Activated naive CD4-positive, alpha-beta T cell treated with anti-CD3 and anti-CD28 coated beads, Interleukin-2, amount 10 ng/mL, durations not matched to agents 7 days and 5 days (primary cell): ENCODE results near the gene FADS3.

ENCODE experiments used
- CTCF ChIA-PET: fragments of 350-600 bp; sonication (Branson Sonifier 250); formaldehyde crosslinking; loops from one replicate; lab custom pipeline; 2021; ENCODE audit warnings: antibody characterized with exemption; lab: Charles Lee
- DNase-seq: peaks from one replicate; pipeline ENCODE4 v3.0.0-alpha.2; 2020
- H3K27ac Mint-ChIP-seq: one replicate; pipeline ENCODE4 v1.8.0; 2021; ENCODE audit warnings: mild to moderate bottlenecking, moderate library complexity, mixed read lengths
- H3K27me3 Mint-ChIP-seq: one replicate; pipeline ENCODE4 v1.8.0; 2021; ENCODE audit warnings: mild to moderate bottlenecking, mixed read lengths
- H3K36me3 Mint-ChIP-seq: one replicate; pipeline ENCODE4 v1.8.0; 2021; ENCODE audit warnings: mixed read lengths
- H3K4me1 Mint-ChIP-seq: one replicate; pipeline ENCODE4 v1.8.0; 2021; ENCODE audit warnings: mixed read lengths
- H3K4me3 Mint-ChIP-seq: one replicate; pipeline ENCODE4 v1.8.0; 2021; ENCODE audit warnings: mild to moderate bottlenecking, moderate library complexity, mixed read lengths
- H3K9me3 Mint-ChIP-seq: one replicate; pipeline ENCODE4 v1.8.0; 2021; ENCODE audit warnings: mixed read lengths

FADS3 gene

DNA sequence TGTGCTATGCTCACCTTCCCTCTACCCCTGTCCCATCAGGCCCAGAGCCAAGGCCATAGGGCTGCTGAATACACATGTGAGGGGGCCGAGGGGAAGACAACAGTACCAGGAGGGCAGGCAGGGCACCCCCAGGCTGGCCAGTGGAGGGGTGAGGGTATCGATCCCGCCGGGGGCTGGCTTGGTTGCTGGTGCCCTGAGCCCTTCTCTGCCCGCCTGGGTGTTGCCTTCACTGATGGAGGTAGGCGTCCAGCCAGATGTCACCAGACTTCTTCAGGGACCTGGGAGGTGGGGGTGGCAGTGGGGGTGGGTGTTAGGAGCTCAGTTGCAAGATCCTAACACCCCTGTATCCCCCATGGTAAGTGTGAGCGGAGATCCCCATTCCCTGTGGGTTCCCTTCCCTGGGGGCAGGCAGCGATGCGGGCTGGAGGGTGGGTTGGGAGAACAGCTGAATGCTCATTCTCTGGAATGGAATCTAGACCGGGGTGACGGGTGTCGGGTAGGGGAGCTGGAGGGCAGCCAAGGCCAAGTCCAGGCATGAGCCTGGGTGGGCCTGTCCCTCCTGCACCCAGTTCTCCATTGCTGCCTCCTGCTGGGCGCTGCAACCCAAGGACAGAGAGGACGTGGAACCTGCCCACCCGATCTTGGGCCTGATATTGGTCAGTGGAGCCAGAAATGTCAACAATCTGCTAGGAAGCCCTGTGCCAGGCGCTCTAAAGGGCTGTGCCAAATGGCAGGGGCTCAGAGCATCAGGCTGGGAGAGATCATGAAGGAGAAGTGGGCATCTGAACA, 17.6 kb downstream of the FADS3 start:
- CTCF ChIA-PET, result interaction anchor here (1.1 to 5.3 kb wide), 4 partner anchors 24 to 208 kb away, joined by 3 to 29 read pairs (median 4); no protein-coding TSS in a partner anchor
- peaks cover 46% of the 10 kb centered on the region for H3K27me3 Mint-ChIP-seq
- no peak for DNase-seq
- no peaks in the 10 kb centered on the region for H3K9me3 Mint-ChIP-seq
- H3K36me3 Mint-ChIP-seq, result no peaks in the 10 kb centered on the region
- peaks cover 3% of the 10 kb centered on the region for H3K4me1 Mint-ChIP-seq
- no peak overlapping the region for H3K4me3 Mint-ChIP-seq
- H3K27ac Mint-ChIP-seq, result no peak overlapping the region

DNA sequence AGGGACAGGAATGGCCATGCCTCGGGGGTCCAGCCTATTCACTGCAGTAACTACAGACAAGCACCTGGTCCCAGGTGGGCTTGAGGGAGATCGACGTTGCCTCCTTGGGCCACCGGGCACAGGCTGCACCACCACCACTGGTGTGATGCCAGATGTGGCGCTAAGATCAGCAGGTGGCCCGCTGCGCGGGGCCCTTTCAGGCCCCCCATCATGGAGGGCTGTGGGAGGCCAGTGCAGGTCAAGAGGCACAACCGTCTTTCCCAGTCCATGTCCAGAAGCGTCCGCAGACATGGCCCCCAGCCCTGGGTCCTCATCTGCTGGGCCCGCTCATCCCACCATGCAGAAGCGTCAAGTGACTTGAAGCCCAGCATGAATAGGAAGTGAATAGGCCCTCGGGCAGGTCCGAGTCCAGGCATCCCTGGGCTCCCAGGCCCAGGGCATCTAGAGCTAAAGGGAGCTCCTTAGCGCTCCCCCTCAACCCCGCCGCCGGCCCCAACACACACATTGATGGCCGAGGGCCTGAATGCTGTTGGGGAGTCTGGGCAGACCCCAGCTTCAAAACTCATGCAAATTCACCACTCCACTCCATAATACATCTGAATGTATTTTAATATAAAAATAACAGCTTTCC, 18.3 kb downstream of the FADS3 start:
- no peaks in the 10 kb centered on the region for H3K36me3 Mint-ChIP-seq
- no peak overlapping the region for H3K4me3 Mint-ChIP-seq
- H3K4me1 Mint-ChIP-seq, result peaks cover 3% of the 10 kb centered on the region
- H3K9me3 Mint-ChIP-seq, result no peaks in the 10 kb centered on the region
- no peak overlapping the region for H3K27ac Mint-ChIP-seq
- CTCF ChIA-PET, result interaction anchor here (0.6 to 5.3 kb wide), 7 partner anchors 23 to 235 kb away, joined by 3 to 31 read pairs (median 5); no protein-coding TSS in a partner anchor
- peaks cover 43% of the 10 kb centered on the region for H3K27me3 Mint-ChIP-seq
- no peak for DNase-seq

GRCh38 chr11:61871158-61871597, 20.2 kb downstream of the FADS3 start:
- peaks cover 3% of the 10 kb centered on the region for H3K4me1 Mint-ChIP-seq
- H3K4me3 Mint-ChIP-seq, result peak overlapping the region; percentile 55
- no peaks in the 10 kb centered on the region for H3K36me3 Mint-ChIP-seq
- no peaks in the 10 kb centered on the region for H3K9me3 Mint-ChIP-seq
- peaks cover 39% of the 10 kb centered on the region for H3K27me3 Mint-ChIP-seq
- peak; percentile 78 for DNase-seq
- H3K27ac Mint-ChIP-seq, result no peak overlapping the region
- CTCF ChIA-PET, result interaction anchor here (0.6 to 5.3 kb wide), 16 partner anchors 8 to 237 kb away, joined by 3 to 31 read pairs (median 5); no protein-coding TSS in a partner anchor

- H3K27ac Mint-ChIP-seq, result no peak overlapping the region
- peaks cover 39% of the 10 kb centered on the region for H3K27me3 Mint-ChIP-seq
- CTCF ChIA-PET, result interaction anchor here (0.6 to 5.3 kb wide), 15 partner anchors 8 to 237 kb away, joined by 3 to 31 read pairs (median 5); no protein-coding TSS in a partner anchor
- no peak overlapping the region for H3K4me3 Mint-ChIP-seq
- peaks cover 4% of the 10 kb centered on the region for H3K36me3 Mint-ChIP-seq
- H3K9me3 Mint-ChIP-seq, result no peaks in the 10 kb centered on the region
- no peak for DNase-seq
- peaks cover 3% of the 10 kb centered on the region for H3K4me1 Mint-ChIP-seq
These were observed 20.8 kb downstream of the FADS3 start for GRCh38 chr11:61870541-61871031.

DNA sequence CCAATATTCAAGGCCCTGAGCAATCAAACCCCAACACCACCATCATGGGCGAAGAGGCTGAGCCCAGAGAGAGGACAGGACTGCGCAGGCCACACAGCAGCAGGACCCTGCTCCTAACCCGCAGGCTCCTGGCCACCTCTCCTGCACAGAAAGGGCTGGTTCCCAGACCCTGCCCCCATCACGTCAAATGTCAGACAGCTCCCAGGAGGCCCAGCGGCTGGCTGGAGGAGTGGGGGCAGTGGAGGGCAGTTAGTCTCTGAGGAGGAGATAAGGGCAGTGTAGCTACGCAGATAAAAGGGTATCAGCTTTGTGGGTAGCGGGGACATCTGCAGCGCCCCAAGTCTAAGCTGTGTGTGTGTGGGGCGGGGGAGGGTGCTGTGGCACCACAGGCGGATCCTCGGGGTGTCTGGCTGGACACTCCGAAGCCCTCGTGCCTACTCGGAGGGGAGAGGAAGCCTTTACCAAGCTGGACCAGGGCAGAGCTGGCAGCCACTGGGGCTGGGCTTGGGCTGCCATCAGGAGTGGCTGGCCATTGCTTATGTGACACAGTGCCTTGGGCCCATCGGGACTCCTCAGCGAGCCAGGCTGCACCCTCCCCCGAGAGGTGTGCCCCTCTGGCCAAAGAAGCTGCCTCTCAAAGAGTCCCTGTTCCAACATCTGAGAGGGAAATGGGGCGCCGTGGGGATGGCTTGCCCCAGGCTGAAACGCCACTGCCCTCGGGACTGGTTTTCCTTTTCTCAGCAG, 21.5 kb downstream of the FADS3 start:
- H3K36me3 Mint-ChIP-seq, result peaks cover 7% of the 10 kb centered on the region
- peaks cover 39% of the 10 kb centered on the region for H3K27me3 Mint-ChIP-seq
- peaks cover 3% of the 10 kb centered on the region for H3K4me1 Mint-ChIP-seq
- CTCF ChIA-PET, result interaction anchor here (1.0 to 5.3 kb wide), 13 partner anchors 9 to 238 kb away, joined by 3 to 31 read pairs (median 6); no protein-coding TSS in a partner anchor
- no peak overlapping the region for H3K4me3 Mint-ChIP-seq
- no peak overlapping the region for H3K27ac Mint-ChIP-seq
- no peaks in the 10 kb centered on the region for H3K9me3 Mint-ChIP-seq
- DNase-seq, result no peak

DNA sequence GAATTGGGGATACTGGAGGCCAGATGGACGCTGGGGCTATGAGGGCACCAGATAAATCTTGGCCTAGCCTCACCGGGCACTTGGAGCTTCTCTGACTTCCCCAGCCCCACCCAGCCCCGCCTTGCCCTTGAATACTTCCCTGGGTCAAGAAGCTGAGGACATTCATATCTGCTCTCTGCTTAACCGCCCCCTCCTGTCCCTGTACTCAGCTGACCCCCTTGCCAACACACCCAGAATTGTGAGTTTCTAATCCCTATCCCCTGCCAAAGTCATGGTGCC, 22.0 kb downstream of the FADS3 start:
- CTCF ChIA-PET, result interaction anchor here (1.0 to 5.3 kb wide), 6 partner anchors 10 to 238 kb away, joined by 4 to 31 read pairs (median 11); no protein-coding TSS in a partner anchor
- peaks cover 39% of the 10 kb centered on the region for H3K27me3 Mint-ChIP-seq
- no peak overlapping the region for H3K4me3 Mint-ChIP-seq
- H3K4me1 Mint-ChIP-seq, result peaks cover 3% of the 10 kb centered on the region
- DNase-seq, result no peak
- peaks cover 11% of the 10 kb centered on the region for H3K36me3 Mint-ChIP-seq
- H3K9me3 Mint-ChIP-seq, result no peaks in the 10 kb centered on the region
- H3K27ac Mint-ChIP-seq, result no peak overlapping the region

DNA sequence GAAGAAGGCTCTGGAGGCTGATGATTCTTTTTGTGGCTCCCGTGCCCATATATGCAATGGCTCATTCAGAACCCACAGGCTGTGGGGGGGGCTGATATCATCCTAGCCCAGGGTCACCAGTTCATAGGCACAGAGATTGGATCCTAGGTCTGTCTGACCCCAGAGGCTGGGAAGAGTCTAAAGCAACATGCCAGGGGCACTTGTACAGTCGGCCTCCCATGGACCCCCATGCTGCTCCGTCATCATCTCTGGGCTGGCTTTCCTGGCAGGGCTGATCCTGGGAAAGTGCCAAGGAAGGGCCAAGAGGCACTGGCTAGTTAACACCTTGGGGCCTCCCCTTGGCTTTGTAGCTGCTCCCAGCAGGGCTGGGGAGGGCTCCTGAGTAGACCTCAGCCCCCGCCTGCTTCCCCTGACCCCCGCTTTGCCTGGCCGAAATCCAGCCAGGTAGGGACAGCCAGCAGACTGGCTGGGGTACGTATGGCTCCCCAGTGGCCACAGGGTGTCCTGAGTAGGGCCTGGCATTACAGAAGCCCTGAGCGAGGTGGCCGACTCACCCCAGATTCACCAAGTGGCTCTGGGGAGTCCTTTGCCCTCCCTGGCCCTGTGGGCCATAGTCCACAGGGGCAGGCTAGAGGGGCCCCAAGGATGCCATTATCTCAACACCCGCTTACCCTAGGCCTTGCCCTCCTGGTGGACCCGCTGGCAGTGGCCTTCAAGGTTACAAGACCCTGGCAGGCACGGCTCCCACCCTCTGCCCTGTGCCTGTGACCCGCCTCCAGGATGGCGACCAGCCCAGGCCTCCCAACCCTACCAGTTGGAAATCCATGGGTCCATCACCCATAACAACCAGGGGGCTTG, 22.5 kb downstream of the FADS3 start:
- H3K9me3 Mint-ChIP-seq, result no peaks in the 10 kb centered on the region
- peaks cover 11% of the 10 kb centered on the region for H3K36me3 Mint-ChIP-seq
- CTCF ChIA-PET, result interaction anchor here (1.0 to 2.4 kb wide), 3 partner anchors 71 to 214 kb away, joined by 3 to 12 read pairs (median 4); no protein-coding TSS in a partner anchor
- peaks cover 34% of the 10 kb centered on the region for H3K27me3 Mint-ChIP-seq
- no peak overlapping the region for H3K27ac Mint-ChIP-seq
- no peak overlapping the region for H3K4me3 Mint-ChIP-seq
- no peak for DNase-seq
- peaks cover 3% of the 10 kb centered on the region for H3K4me1 Mint-ChIP-seq

DNA sequence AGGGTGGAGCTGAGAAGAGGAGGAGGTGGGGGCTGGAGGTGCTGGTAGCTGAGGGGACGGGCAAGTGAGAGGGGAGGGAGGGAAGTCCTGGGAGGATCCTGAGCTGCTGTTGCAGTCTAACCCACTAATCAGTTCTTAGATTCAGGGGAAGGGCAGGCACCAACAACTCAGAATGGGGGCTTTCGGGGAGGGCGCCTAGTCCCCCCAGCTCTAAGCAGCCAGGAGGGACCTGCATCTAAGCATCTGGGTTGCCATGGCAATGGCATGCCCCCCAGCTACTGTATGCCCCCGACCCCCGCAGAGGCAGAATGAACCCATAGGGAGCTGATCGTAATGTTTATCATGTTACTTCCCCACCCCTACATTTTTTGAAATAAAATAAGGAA, 24.4 kb downstream of the FADS3 start:
- Mint-ChIP-seq H3K4me3 (no peak overlapping the region), H3K27me3 (peaks cover 21% of the 10 kb centered on the region), H3K9me3 (no peaks in the 10 kb centered on the region), H3K4me1 (peaks cover 3% of the 10 kb centered on the region), H3K36me3 (peaks cover 14% of the 10 kb centered on the region), H3K27ac (no peak overlapping the region)
- CTCF ChIA-PET, result interaction anchor here (1.0 to 1.5 kb wide), 4 partner anchors 32 to 214 kb away, joined by 3 to 4 read pairs (median 4); no protein-coding TSS in a partner anchor
- DNase-seq, result no peak

GRCh38 chr11:61866231-61866957, 25.0 kb downstream of the FADS3 start:
- Mint-ChIP-seq H3K27me3 (peaks cover 15% of the 10 kb centered on the region), H3K27ac (no peak overlapping the region), H3K4me3 (no peak overlapping the region), H3K36me3 (peaks cover 20% of the 10 kb centered on the region), H3K9me3 (no peaks in the 10 kb centered on the region), H3K4me1 (peaks cover 3% of the 10 kb centered on the region)
- CTCF ChIA-PET, result interaction anchor here (1.0 to 1.5 kb wide), 3 partner anchors 33 to 215 kb away, joined by 3 to 4 read pairs (median 4); no protein-coding TSS in a partner anchor
- no peak for DNase-seq

GRCh38 chr11:61864814-61865775, 26.2 kb downstream of the FADS3 start:
- Mint-ChIP-seq H3K36me3 (peaks cover 26% of the 10 kb centered on the region), H3K27ac (peak overlapping the region; percentile 45), H3K27me3 (peaks cover 4% of the 10 kb centered on the region), H3K9me3 (no peaks in the 10 kb centered on the region), H3K4me3 (no peak overlapping the region), H3K4me1 (no peaks in the 10 kb centered on the region)
- DNase-seq, result no peak
- CTCF ChIA-PET, result interaction anchor here (1.5 kb wide), 1 partner anchor 66 kb away, joined by 4 read pairs; no protein-coding TSS in a partner anchor

GRCh38 chr11:61863548-61864081, 27.7 kb downstream of the FADS3 start:
- H3K36me3 Mint-ChIP-seq, result peaks cover 36% of the 10 kb centered on the region
- no peaks in the 10 kb centered on the region for H3K9me3 Mint-ChIP-seq
- CTCF ChIA-PET, result no interaction called here

More at GRCh38 chr11:61863548-61864081, 27.7 kb downstream of the FADS3 start:
- no peak overlapping the region for H3K27ac Mint-ChIP-seq
- H3K4me1 Mint-ChIP-seq, result no peaks in the 10 kb centered on the region
- no peaks in the 10 kb centered on the region for H3K27me3 Mint-ChIP-seq
- DNase-seq, result no peak
- H3K4me3 Mint-ChIP-seq, result no peak overlapping the region
